AG04450 (cell line): ENCODE measurements around the gene MITF. TPM values are rescaled to one million over a fixed set of nuclear protein-coding genes. Genes with fewer than 3 reads are reported as not detected.

Experiments
- CTCF ChIA-PET: fragments of 300-600, 350-600 bp; formaldehyde crosslinking; extraction: SDS; loops from one replicate; lab custom pipeline; 2022; ENCODE audit warnings: antibody characterized with exemption, inconsistent platforms; lab: Charles Lee
- POLR2A ChIA-PET: fragments of 350-600 bp; formaldehyde crosslinking; extraction: SDS; loops from one replicate; lab custom pipeline; 2021; ENCODE audit warnings: antibody characterized with exemption, inconsistent platforms; lab: Yijun Ruan, JAX
- DNase-seq: peaks from one replicate; pipeline ENCODE4 v3.0.0-alpha.2; 2011; ENCODE audit warnings: low read depth, low spot score
- H3K27ac ChIP-seq: one replicate; pipeline ENCODE4 v1.5.1; 2012; ENCODE audit warnings: low read depth, low read length, control low read depth
- H3K27me3 ChIP-seq: one replicate; pipeline ENCODE4 v1.6.0; 2012; ENCODE audit warnings: low read length; ENCODE audit not compliant: control insufficient read depth, insufficient read depth
- H3K4me3 ChIP-seq: 2 replicates; pipeline ENCODE4 v1.5.1; 2011; ENCODE audit warnings: mild to moderate bottlenecking, low read depth, low read length, control low read depth
- H3K9me3 ChIP-seq: 2 replicates; pipeline ENCODE4 v1.5.1; 2012; ENCODE audit warnings: low read length; ENCODE audit not compliant: control insufficient read depth, insufficient read depth
- CTCF ChIP-seq: IDR thresholded peaks from 2 replicates; pipeline ENCODE4 v1.5.1; 2011; ENCODE audit warnings: low read depth, low read length, control low read depth, inconsistent platforms
- polyA plus RNA-seq: library from polyadenylated mRNA; depleted of rRNA; stranded (reverse); fragments of >200 nt; gene quantifications from 2 replicates; pipeline ENCODE4 v1.2.3, GENCODE V29; 2011
- small RNA-seq: library from RNA; depleted of rRNA; stranded (forward); fragments of <200 nt; gene quantifications from one replicate; pipeline ENCODE3, GENCODE V24; 2012; ENCODE audit warnings: low read depth; ENCODE audit not compliant: insufficient read length

MITF gene
- polyA plus RNA-seq, 1 experiment: 32.2 TPM

- Histone ChIP-seq H3K27ac (no peak overlapping the region), H3K4me3 (no peak overlapping the region), H3K9me3 (peaks cover 4% of the 10 kb centered on the region; the same call in 1 of the 2 replicates), H3K27me3 (no peaks in the 10 kb centered on the region)
- ChIA-PET CTCF (no interaction called here), POLR2A (no interaction called here)
- DNase-seq: no peak
- TF ChIP-seq CTCF: no peak
Measured at GRCh38 chr3:70000563-70001081, 261.4 kb downstream of the MITF start.

GRCh38 chr3:70003119-70003518 lies 263.9 kb downstream of the MITF start:
- H3K27me3 ChIP-seq: no peaks in the 10 kb centered on the region
- POLR2A ChIA-PET: no interaction called here
- TF ChIP-seq CTCF: no peak
- peaks cover 4% of the 10 kb centered on the region; the same call in 1 of the 2 replicates for H3K9me3 ChIP-seq
- H3K4me3 ChIP-seq: no peak overlapping the region
- CTCF ChIA-PET: no interaction called here
- no peak for DNase-seq
- H3K27ac ChIP-seq: no peak overlapping the region

GRCh38 chr3:70006089-70006488 lies 266.8 kb downstream of the MITF start:
- TF ChIP-seq CTCF: no peak
- Histone ChIP-seq H3K27ac (no peak overlapping the region), H3K27me3 (no peaks in the 10 kb centered on the region), H3K4me3 (no peak overlapping the region), H3K9me3 (no peaks in the 10 kb centered on the region)
- ChIA-PET CTCF (no interaction called here), POLR2A (no interaction called here)
- DNase-seq: no peak

GRCh38 chr3:70010346-70010745 lies 271.1 kb downstream of the MITF start:
- H3K4me3 ChIP-seq: no peak overlapping the region
- DNase-seq: no peak
- ChIA-PET CTCF (no interaction called here), POLR2A (no interaction called here)
- no peaks in the 10 kb centered on the region for H3K27me3 ChIP-seq
- no peak overlapping the region for H3K27ac ChIP-seq
- no peak for TF ChIP-seq CTCF
- no peaks in the 10 kb centered on the region for H3K9me3 ChIP-seq

- Histone ChIP-seq H3K4me3 (no peak overlapping the region), H3K27ac (no peak overlapping the region), H3K9me3 (no peaks in the 10 kb centered on the region), H3K27me3 (no peaks in the 10 kb centered on the region)
- no peak for DNase-seq
- TF ChIP-seq CTCF: no peak
- ChIA-PET POLR2A (no interaction called here), CTCF (no interaction called here)
Measured at GRCh38 chr3:70011582-70011981, 272.3 kb downstream of the MITF start.

Small RNAs within 50 kb of the gene (small RNA-seq; reads per million reads assigned to genes)
- not detected for gene RN7SL418P
